ENCODE data around the gene HSD17B7.
A peak's percentile ranks its signal among the peaks of the same experiment; 100 is the strongest.
"Not testable (repeated sequence)": the region's sequence is repeated elsewhere in the genome, so short reads cannot be mapped to it uniquely, and the experiment has no call there.

Gene HSD17B7

DNA sequence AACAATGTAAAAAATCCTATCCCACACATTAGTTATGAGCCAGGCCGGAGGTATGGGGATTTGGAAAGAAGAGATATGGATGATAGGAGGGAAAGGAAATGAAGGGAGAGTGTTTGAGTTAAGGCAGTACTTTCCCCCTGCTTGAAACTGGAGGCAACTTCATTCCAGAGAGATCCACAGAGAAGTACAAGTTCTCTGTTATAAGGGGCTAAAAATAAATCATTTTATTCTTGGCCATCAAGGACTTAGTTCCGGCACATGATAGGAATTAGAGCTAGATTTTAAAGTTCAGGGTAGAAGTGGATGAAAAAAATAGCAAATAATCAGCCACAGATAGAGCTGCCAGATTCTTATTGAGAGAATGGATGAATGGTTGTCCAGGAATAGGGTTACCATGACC lies 27.6 kb downstream of the HSD17B7 start:
- DNase-seq, result not testable (repeated sequence)

DNA sequence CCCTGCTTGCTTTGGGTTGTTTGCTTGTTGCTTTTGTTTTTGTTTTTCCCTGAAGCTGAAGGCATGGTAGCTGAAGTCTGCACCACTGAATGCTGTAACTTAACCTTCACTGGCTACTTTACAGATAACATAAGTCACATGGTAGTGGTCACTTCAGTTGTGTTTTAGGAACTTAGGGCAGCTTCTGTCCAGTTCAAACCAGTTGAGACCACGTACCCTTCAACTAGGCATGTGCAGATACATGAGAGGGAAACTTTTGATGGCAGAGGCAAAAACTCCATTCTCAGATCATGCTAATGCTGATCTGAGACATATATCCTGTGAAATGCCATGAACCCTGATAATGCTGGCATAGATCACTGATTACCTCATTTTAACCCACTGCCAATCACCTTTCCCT lies 28.2 kb downstream of the HSD17B7 start:
- not testable (repeated sequence) for DNase-seq

- DNase-seq, result peak; percentile 98 to 99
Observed at GRCh38 chr1:162822391-162823200, 32.1 kb downstream of the HSD17B7 start.

DNA sequence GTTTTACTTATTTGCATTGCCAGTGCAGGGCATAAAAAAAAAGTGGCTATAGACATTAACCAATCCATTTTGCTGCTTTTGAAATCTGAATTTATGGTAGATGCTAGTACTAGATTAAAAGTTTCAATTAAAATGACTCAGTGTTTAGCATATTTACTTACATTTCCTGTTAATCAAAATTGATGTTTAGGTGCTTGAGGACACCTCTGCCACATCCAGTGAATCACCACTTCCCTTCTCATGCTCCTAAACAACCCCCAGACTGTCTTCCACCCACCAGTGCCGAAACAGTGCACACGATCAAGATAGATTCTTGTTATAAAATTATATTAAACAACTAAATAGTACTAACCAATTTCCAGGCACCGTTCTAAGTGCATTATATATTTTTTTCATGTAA lies 32.7 kb downstream of the HSD17B7 start:
- no peak for DNase-seq

- DNase-seq, result peak; percentile 34 to 41
Observed at GRCh38 chr1:162823771-162824525, 33.4 kb downstream of the HSD17B7 start.

DNA sequence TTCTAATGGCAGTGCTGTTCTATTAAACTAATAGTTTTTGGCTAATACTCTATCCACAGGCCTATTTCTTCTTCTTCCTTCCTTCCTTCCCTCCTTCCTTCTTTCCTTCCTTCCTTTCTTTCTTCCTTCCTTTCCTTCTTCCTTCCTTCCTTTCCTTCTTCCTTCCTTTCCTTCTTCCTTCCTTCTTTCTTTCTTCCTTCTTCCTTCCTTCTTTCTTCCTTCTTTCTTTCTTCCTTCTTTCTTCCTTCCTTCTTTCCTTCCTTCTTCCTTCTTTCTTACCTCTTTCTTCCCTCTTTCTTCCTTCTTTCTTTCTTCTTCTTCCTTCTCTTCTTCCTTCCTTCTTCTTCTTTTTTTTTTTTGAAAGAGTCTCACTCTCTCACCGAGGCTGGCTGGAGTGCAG lies 38.8 kb downstream of the HSD17B7 start:
- DNase-seq, result no peak

GRCh38 chr1:162832470-162832869 lies 42.0 kb downstream of the HSD17B7 start:
- DNase-seq, result no peak

DNA sequence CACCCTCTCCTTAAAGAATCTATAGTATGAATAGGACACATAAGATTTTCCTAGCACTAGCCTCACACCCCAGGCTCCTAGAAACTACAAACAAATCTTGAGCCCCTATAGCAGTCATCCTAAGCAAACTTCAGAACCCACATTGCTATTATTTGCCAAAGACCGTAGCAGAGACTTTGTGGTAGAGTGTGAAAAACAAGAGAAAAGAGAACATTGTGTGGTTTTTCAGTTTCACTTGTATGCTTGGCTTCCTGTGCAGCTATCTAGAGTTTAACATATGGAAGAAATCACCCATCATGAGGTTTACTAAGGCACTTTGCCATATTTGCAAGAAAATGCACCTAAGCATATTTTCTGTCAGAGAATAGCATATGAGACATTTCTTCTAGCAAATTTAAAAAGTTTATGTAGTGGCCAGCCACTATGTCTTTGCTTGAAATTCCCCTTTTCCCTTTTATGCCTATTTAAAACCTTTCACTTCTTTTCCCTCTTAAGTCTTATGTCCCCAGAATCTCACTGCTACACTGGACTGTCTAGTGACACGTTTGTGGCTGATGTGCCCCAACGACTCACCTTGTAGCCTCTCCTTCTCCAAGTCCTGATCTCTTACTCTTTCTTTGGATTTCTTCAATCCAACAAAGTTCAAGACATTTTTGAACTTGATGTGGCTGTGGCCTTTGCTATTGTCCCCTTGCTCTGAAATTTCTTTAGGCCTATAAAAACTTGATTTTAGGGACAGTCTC lies 44.8 kb downstream of the HSD17B7 start:
- no peak for DNase-seq

DNA sequence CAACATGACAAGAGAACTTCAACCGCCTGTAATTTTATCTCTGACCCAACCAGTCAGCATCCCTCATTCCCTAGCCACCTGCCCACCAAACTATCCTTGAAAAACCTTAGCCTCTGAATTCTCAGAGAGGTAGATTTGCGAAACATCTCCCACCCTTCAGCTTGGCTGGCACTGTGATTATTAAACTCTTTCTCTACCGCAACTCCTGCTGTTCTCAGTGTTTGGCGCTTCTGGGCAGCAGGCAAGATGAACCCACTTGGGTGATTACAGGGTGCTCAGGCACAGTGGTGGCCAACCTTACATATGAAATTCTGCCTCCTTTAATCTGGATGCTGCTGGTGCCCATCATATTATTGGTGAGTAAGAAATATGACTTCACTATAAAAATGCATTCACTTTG lies 48.4 kb downstream of the HSD17B7 start:
- no peak for DNase-seq

DNA sequence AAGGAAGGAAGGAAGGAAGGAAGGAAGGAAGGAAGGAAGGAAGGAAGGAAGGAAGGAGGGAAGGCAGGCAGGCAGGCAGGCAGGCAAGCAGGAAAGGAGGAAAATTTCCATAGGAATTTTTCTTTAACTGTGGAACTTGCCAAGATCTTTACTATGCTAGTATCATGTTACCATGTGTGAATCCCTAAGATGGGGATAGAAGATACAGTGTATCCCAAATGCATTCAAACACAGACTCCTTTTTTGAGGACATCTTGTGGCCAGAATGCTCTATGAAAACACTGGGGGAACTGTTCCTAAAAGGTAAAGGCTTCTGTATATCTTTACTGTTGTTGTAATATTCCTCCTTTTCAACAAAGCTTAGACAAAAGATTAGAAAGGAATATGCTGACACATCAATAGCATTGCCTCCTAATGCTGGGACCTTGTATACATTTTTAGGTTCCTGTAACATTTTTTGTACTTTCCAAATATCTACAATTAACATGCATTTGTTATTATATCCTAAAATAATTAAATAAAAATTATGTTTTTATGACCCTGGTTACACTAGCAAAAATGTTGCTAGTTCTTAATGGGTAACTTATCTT lies 49.8 kb downstream of the HSD17B7 start:
- DNase-seq, result peak in 1 of 2 experiments; percentile 20

- no peak for DNase-seq
Observed at GRCh38 chr1:162844153-162844552, 53.7 kb downstream of the HSD17B7 start.

DNA sequence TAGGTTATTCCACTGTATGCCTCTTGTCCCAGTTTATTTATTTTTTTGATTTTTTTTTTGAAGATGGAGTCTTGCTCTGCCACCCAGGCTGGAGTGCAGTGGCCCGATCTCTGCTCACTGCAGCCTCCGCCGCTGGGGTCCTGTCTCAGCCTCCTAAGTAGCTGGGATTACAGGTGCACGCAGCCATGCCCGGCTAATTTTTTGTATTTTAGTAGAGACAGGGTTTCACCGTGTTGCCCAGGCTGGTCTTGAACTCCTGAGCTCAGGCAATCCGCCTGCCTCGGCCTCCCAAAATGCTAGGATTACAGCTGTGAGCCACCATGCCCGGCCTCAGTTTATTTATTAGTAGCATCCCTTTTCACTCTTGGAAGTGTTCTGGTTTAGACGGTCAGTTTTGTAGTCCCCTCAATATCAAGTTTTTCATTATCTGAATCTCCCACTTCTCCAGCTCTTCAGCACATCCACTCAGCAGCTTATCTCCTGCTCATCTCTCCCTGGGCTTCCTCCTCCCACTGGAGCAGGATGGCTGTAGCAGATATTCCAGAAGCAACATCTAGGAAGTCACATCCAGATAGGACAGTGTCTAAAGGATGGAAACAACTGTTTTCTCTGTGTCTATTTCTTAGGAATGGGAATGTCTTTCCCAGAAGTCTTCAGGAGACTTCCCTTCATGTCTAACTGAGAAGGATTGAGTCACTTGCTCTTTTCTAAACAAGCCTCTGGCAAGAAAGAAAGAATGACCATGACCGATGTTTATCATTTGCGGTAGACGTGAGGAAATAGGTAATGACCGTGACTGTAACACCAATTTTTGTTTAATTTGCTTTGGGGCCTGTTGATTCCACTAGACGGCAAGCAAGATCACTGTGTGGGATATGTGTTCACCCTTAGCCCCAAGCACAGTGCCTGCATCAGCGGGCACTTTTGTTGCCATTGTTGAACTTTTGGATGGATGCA lies 56.0 kb downstream of the HSD17B7 start:
- DNase-seq, result no peak

DNA sequence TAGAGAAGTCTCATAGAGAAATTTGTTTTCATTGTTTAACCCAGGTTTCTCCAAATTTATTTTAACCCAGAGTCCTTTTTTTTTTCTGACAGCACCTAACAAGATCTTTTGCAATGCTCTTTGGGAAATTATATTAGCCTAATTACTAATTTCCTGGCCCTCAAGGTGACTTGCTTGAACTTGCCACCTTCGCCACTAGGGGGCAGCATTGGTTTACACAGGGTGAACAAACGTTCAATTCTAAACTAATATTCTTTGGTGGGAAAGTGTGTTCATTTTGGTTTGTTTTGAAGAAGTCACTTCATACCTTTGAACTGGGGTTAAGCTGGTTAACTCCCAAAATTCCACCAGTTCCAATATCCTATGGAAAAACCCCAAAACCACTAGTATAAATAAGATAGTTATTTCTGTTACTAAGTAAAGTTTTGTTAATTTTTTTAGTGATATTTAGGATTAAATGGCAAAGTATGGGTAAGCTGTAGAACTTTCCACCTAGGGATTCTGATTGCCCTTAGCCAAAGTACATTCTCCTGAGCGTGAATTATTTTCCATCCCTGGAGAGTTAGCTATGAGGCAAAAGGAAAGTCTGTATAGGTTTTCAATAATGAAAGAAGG lies 57.4 kb downstream of the HSD17B7 start:
- peak; percentile 75 to 94 for DNase-seq

- no peak for DNase-seq
Observed at GRCh38 chr1:162849711-162850110, 59.2 kb downstream of the HSD17B7 start.

- no peak for DNase-seq
Observed at GRCh38 chr1:162851341-162851740, 60.8 kb downstream of the HSD17B7 start.

- peak; percentile 89 to 94 for DNase-seq
Observed at GRCh38 chr1:162854245-162854882, 63.9 kb downstream of the HSD17B7 start.

DNA sequence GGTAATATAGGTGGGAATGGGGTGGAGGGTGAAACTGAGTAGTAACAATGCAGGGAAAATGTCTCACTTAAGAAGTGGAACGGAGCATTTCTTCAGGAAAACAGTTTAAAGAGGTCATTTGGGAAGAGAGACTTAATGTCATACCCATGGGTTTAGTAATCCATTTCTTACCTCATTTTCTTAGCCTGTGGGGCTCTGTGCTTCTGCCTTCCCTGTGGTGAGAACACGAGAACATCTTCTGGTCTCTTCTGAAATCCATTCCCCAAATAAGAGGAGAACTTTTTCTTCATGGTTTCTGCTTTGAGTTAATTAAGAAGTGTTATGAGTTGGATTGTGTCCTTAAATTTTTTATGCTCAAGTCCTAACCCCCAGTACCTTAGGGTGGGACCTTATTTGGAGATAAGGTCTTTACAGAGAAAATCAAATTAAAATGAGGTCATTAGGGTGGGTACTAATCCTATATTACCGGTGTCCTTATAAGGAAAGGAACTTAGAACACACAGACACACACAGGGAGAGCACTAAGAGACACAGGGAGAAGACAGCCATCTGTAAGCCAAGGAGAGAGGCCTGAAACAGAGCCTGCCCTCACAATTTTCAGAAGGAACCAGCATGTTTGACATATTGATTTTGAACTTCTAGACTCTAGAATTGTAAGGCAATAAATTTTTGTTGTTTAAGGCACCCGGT lies 65.1 kb downstream of the HSD17B7 start:
- no peak for DNase-seq

GRCh38 chr1:162856260-162856659 lies 65.8 kb downstream of the HSD17B7 start:
- no peak for DNase-seq

DNA sequence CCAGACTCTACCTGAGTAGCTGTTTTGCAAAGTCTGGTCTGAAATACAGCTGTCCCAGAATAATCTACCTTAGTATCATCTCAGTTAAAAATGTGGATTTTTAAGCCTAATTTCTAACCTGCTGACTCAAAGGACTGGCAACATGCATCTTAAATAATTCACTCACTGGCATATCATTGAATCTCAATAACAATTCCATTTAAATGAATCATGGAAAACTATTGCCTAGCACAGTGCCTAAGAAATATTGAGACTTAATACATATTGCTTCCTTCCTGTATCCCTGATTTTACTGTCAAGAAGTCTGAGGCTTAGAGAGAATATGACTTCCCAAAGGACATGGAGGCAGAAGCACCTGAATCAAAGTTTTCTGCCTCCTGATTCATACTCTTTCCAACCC lies 67.3 kb downstream of the HSD17B7 start:
- DNase-seq, result no peak

GRCh38 chr1:162859191-162859590 lies 68.7 kb downstream of the HSD17B7 start:
- no peak for DNase-seq
